Mammary epithelial cell (primary cell): ENCODE results near the gene FRMD6.
"Not testable (repeated sequence)": the region's sequence is repeated elsewhere in the genome, so short reads cannot be mapped to it uniquely, and the experiment has no call there.

Experiments
- CTCF ChIP-seq, 2 donors: IDR thresholded peaks in 1 of 2; conservative IDR thresholded peaks in 1 of 2; 2 replicates each; pipeline ENCODE4 v1.5.1; 2011 to 2012; ENCODE audit warnings: inconsistent platforms in 2 of 2, low read length in 2 of 2, mild to moderate bottlenecking in 2 of 2, control low read depth in 1 of 2, low read depth in 1 of 2; ENCODE audit not compliant: insufficient read depth in 1 of 2; ENCODE audit errors: extremely low read depth in 1 of 2
- EZH2 ChIP-seq: IDR thresholded peaks from 2 replicates; pipeline ENCODE4 v1.6.1; 2012; ENCODE audit warnings: low read length, inconsistent platforms, borderline replicate concordance

- not testable (repeated sequence) for TF ChIP-seq EZH2; CTCF (conservative IDR thresholded peaks at IDR 0.05 in 1 of 2, IDR thresholded peaks at IDR 0.05 in 1 of 2; ENCODE audit: extremely low read depth in 1 of 2, insufficient read depth in 1 of 2, low read depth in 1 of 2, low read length in 2 of 2)
Observed at GRCh38 chr14:51751611-51752345, 100.1 kb downstream of the FRMD6 start.
